ENCODE data around the gene MTHFSD.

- TF ChIP-seq EZH2 (IDR thresholded peaks at IDR 0.05; ENCODE audit: borderline replicate concordance, low read depth, low read length, severe bottlenecking) = no peak
- TF ChIP-seq, protein P1, sequence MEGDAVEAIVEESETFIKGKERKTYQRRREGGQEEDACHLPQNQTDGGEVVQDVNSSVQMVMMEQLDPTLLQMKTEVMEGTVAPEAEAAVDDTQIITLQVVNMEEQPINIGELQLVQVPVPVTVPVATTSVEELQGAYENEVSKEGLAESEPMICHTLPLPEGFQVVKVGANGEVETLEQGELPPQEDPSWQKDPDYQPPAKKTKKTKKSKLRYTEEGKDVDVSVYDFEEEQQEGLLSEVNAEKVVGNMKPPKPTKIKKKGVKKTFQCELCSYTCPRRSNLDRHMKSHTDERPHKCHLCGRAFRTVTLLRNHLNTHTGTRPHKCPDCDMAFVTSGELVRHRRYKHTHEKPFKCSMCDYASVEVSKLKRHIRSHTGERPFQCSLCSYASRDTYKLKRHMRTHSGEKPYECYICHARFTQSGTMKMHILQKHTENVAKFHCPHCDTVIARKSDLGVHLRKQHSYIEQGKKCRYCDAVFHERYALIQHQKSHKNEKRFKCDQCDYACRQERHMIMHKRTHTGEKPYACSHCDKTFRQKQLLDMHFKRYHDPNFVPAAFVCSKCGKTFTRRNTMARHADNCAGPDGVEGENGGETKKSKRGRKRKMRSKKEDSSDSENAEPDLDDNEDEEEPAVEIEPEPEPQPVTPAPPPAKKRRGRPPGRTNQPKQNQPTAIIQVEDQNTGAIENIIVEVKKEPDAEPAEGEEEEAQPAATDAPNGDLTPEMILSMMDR (IDR thresholded peaks at IDR 0.05; ENCODE audit: borderline replicate concordance, extremely low read depth, low read length, poor library complexity, severe bottlenecking) = no peak
Observed at GRCh38 chr16:86553356-86553755, 1.7 kb downstream of the MTHFSD start.

Data from DND-41 (cell line).